GM10266 (cell line): ENCODE results near the gene CHD6.

Experiments used
- DNase-seq: peaks from one replicate; pipeline ENCODE4 v3.0.0; 2012; ENCODE audit errors: extremely low spot score
- CTCF ChIP-seq: IDR thresholded peaks from 2 replicates; pipeline ENCODE4 v1.5.1; 2012; ENCODE audit warnings: mild to moderate bottlenecking, low read depth; ENCODE audit not compliant: control insufficient read depth, insufficient read depth; ENCODE audit errors: missing control alignments

Gene CHD6

GRCh38 chr20:41507436-41507835, 110.7 kb downstream of the CHD6 start:
- TF ChIP-seq CTCF: no peak
- DNase-seq: no peak

DNA sequence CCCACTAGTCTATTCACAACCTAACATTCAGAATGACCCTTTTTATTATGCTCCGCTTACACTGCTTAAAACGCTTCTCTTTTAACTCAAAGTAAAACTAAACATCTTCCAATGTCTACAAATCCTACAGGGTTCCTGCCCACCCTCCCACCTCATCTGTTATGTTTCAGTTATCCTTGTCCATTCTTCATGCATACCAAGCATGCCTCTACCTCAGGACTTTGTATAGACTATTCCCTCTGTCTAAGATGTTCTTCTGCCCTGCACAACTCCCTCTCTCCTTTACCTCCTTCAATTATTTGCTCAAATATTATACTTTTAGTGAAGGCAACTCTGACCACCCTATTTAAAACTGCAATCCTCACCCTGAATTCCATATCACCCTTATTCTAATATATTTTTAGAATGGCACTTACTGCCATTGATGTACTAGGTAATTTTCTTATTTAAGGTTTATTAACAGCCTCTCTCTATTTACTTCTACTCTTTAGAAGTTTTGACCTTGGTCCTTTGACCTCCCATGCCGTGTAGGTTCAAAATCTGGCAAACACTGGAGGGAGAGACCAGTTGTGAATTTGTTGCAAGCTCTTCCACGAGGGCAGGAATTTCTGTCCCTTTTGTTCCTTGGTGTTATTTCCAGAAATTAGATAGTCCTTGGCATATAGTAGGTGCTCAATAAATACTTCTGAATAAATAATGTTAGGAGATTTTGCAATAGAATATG, 111.8 kb downstream of the CHD6 start:
- TF ChIP-seq CTCF: no peak
- DNase-seq: no peak

DNA sequence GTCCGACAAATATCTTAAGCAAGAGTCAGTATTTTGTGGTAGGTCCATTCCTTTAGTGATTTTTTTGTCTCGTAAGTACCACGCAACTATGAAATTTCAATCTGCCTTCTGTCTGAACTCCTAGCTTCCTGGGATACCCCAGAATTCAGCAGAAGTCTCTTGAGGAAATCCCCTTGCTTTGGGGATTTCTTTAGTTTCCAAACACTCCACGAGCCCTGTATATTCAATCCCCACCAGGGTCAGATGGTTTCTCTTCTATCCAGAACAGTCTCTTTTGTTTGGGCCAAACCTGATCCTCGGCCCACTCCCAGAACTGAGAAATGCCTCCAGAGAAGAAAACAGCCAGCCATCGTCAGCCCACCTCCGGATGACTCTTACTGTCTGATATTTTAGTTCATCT, 113.0 kb downstream of the CHD6 start:
- no peak for DNase-seq
- TF ChIP-seq CTCF: no peak

DNA sequence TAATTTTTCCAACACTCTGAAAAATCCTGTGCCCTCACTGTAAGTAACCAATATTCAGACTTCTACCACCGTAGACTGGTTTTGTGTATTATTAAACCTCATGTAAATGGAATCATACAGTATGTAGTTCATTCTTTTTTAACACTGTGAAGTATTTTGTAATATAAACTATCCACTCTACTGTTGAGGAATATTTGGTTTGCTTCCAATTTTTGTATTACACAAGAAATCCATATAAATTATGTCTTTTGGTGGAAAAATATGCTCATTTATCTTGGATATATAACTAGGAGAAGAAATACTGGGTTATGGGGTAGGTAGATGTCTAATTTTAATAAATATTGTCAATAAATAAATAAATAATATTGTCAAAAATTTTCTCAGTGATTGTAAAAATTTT, 116.8 kb downstream of the CHD6 start:
- no peak for DNase-seq
- TF ChIP-seq CTCF: no peak

- no peak for TF ChIP-seq CTCF
- no peak for DNase-seq
These were observed 118.0 kb downstream of the CHD6 start for GRCh38 chr20:41499961-41500725.

GRCh38 chr20:41499064-41499463, 119.1 kb downstream of the CHD6 start:
- no peak for DNase-seq
- TF ChIP-seq CTCF: no peak
